Kidney glomerular epithelial cell (primary cell): Measurements from ENCODE around the gene S100A9.
"Not testable (repeated sequence)": the region's sequence is repeated elsewhere in the genome, so short reads cannot be mapped to it uniquely, and the experiment has no call there.

Source experiments
- DNase-seq: peaks from one replicate; lab custom pipeline; 2025; lab: John Stamatoyannopoulos, UW

S100A9 gene

DNA sequence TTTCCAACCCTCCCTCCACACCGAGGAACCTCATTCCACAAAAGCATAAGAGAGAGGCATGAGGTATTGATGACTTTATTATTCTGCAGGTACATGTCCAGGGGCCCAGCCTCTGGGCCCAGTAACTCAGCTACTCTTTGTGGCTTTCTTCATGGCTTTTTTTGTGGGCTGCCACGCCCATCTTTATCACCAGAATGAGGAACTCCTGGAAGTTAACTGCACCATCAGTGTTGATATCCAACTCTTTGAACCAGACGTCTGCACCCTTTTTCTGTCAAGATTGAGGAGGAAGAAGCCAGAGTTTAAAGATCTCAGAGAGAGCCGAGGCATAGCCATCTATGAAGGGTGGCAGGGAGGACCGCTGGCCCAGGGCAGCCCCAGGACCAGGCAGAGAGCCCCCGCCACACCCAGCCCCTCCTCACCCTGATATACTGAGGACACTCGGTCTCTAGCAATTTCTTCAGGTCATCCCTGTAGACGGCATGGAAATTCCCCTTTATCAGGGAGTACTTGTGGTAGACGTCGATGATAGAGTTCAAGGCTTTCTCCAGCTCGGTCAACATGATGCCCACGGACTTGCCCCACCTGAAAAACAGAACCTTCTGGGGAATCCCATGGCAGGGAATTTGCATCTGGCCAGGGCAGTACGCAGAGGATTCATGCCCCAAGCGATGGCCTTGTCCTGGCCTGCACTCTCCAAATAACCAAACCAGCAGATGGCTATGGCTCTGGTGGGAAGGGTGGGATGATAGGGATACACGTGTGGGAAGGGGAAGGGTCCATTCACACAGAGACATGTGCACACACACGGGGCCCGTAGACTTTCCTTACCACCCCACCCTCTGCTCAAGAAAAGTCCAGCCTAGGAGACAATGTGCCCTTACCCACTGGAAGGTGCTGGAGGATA is 32.6 kb downstream of the S100A9 start:
- no peak for DNase-seq

DNA sequence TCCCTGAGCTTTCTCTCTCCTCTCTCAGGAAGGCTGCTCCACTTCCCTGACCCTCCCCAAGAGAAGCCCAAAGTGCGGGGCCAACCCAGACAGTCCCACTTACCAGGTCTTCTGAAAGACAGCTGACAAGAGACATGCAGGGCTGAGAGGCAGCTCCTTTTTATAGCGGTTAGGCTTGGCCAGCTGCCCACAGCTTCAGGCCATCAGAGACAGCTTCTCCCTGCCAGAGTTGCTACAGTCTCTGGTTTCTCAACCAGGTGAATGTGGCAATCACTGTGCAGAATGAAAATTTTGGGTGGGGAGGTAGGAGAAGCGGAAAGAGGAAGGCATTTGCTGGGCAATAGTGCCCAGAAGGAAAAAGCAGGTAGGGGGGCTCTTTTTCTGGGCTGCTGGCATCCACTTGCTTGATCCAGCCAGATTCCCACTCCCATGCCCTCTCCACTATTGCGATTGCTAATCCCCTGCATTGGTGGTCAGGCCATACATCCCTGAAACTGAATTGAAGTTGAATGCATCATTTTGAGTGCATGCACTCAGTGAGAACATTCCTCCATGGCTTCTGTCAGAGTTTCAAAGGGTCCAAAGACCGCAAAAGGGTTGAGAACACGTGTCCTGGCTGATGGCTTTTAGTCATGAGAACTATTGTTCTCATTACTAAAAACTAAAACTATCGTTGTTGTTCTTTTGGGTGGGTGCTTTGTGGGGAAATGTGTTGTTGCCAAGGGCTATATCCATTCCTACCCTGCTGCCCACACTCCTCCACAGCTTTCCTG is 33.5 kb downstream of the S100A9 start, which contains the start of gene S100A8:
Gene S100A8, minus strand, starts transcription at position 136 of the 773 bp plus-strand sequence. CDS start 538 bp downstream, outside the sequence.
- DNase-seq = no peak

DNA sequence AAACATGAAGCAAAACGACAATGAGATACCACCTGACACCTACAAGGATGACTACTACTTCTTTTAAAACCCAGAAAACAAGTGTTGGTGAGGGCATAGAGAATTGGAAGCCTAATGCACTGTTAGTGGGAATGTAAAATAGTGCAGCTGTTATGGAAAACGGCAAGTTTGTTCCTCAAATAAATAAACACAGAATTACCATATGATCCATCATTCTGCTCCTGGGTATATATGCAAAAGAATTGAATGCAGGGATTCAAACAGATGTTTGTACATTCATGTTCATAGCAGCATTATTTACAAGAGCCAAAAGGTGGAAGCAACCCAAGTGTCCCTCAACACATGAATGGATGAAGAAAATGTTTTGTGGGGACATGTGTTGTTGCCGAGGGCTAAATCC is 34.6 kb downstream of the S100A9 start:
- DNase-seq = no peak

DNA sequence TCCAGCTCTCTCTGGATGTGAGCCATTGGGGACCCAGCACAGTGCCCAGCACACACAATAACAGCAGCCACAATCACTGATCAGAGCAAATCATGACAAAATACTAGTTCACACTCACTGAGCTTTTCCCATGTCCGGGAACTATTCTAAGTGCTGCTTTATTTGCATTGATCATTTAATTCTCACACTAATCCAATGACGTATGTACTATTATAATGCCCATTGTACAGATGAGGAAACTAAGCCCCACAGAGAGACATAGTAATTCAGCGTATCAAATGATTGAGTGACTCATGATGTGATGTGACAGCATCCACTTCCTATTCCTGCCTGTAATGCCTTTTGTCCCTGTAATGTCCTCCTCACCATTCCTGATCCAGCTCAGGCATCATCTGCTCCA is 35.2 kb downstream of the S100A9 start:
- DNase-seq = no peak

DNA sequence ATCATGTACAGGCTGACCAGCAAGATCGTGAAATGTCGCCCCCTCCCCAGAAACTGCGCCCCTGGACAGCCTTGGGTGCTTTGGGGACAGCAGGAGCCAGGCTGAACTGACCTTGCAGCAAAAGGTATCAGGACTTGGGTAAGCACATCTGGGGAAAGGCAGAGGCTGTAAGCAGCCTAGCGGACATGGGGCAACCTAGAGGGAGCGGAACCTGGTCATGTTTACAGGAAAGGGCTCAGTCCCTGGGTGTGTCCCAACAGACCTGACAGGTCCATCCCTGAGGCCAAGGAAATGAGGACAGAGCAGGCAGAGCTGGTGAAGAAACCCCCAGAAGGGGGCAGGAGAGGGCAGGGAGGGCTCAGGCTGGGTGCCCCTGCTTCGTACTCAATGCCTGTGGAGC is 36.3 kb downstream of the S100A9 start:
- no peak for DNase-seq

DNA sequence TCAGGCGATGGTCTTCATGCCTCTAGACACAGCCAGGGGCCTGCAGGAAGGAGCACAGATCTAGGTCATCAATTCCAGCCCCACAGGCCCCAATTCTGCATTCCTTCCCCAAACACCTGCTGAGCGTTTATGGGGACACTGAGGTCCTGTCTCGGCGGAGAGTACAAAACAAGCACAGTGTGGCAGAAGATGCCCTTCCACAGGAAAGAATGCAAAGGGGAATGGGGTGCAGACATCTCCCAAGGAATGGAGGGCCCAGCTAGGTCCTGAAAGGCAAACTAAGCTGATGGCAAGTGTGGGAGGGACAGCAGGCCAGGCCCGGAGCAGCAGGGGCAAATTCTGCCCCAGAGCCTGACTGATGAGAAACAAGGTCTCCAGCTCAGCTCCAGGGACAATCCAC is 36.7 kb downstream of the S100A9 start:
- DNase-seq = no peak

DNA sequence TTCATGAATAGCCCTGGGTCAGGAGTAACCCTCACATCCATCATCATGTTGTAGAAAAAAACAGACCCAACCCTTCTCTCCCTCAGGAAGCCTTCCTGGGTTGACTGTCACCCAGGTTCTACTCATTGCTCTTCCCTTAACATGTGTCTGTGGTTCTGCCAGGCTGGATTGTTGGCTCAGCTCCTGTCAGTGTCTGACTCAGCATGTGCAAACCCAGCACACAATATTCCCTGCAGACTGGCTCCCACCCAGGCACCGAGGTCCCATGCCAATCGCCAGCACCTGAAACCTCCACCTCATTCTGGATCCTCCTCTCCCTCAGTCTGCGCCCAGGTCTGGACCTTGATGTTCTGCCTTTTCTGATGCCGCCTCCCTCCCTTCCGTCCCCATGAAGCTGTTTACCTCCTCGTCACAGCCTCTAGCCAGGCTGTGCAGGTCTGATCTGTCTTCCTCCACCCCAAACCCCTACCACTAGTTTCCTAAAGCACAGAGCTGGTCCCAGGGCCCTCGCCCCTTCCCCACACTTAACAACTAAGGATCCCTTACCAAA is 37.6 kb downstream of the S100A9 start:
- DNase-seq = no peak

DNA sequence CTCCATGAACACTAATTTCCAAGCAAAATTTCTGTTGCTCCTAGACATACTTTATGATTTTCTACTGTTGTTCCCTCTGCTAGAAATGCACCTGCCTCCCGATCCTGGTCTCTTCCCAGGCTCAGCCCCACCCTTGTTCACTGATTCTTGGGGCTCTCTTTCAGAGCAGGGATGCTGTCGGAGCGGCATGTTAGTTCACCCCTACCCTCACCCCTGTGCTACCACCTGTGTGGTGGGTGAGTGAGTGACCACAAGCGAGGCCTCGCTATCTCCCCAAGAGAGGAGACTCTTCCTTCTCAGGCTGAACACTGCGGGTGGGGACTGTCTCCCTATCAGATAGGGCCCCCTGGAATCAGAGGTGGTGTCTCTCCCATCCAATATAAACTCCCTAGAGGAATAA is 38.1 kb downstream of the S100A9 start:
- no peak for DNase-seq

DNA sequence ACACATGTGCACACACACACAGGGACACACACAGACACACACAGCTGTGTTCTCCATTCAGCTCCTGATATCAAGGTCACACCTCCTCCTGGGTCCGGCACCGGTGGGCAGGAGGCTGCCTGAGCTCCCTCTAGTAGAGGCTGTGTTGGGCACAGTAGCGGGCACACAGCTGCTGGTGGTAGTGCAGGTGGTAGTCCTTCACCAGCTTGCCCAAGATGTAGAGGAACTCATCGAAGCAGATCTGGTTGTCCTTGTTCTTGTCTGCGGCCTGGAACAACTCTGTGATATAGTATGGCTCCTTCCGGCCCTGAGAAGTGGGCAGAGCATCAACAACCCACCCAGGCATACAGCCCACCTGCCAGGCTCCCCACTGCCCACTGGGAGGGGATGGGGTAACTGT is 38.8 kb downstream of the S100A9 start:
- no peak for DNase-seq

DNA sequence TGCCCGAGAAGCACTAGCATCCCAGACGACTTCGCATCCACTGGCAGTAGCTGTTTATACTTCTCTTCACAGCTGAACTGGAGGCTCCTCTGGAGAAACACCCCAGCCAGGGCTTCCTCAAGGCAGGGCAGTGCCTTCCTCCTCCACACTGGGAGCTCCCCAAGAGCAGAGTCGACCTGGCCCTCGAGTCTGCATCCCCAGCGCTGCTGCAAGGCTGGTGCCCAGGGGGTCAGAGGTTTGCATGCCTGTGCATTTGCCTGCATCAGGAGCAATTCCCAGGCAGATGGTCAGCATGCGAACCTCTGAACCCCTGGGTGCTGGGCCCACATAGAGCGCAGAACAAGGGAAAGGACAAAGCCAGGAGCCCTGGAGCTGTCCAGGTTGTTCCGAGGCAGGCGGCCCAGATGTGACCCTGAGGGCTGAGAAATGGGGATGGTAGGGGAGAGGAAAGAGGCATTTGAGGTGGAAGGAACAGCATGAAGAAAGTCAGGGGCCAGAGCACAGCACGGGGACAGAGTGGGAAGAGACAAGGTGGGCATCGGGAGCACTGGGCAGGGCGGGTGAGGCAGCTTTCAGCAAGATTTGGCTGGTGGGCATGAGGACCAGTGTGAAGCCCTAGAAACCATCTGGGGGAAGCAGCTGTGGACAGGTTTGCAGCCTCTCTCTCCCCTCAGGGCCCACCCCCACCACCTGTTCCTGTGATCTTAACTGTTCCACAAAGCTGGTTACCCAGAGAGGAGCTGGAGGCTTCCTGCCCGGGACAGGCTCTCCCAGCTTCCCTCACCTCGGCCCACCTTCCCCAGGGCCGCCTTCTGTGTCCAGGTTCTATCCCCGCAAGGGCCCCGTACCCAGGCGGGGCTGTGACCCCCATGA is 39.6 kb downstream of the S100A9 start:
- DNase-seq = no peak

DNA sequence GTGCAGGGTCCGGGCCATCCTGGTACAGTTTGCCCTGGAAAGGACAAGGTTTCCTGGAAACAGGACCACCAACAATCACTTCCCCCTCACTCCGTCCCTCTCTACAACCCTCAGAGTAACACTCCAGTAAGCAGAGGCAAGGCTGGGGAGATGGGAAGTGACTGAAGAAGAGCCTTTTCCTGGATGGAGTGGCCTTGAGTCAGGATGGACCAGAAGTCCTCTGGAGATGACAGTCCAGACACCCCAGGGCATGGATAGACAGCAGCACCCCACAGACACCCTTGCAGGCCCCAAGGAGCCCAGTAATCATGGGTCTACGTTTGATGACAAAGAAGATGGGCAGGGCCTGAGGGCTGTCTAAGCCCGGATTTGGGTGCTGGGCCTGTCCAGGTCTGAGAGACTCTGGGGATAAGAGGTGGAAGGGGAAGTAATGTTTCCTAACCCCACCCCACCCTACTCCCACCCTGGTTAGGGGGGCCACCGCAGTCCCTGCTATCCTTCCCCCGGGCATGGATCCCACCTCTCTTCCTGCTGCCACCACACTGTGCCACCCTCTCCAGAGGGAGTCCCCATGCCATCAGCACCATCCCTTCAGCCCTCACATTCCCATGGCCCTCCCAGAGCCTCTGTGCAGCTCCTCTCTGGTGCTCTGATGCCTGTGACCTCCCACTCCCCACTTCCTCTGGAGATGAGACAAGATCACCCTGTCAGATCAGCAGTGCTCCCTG is 40.4 kb downstream of the S100A9 start:
- DNase-seq = no peak

DNA sequence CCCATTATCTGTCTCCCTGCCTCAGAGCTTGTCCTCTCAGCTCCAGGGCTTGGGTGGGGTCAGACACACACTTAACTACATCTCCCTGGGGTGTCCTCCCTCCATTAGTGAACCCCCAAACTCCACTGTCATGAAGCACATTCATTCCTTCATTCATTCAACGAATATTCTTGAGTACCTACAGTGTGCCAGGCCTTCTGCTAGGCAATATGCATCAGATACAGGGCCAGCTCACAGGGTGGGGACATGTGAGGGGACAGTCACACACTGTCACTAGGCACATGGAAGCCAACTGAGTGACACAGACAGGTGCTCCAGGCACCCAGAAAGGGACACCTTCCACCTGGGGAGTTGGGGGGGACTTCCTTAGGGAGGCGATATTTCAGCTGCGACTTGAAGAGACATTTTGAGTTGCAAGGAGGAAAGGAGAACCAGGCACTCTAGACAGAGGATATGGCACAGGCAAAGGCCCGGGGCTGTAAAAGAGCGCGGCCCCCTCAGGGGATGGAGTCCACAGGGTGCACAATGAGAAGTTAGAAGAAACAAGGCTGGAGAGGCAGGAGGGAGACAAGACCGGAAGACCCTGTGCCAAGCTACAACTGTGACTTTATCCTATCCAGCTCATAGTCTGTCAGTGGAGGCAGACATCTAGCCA is 41.9 kb downstream of the S100A9 start:
- DNase-seq = no peak

DNA sequence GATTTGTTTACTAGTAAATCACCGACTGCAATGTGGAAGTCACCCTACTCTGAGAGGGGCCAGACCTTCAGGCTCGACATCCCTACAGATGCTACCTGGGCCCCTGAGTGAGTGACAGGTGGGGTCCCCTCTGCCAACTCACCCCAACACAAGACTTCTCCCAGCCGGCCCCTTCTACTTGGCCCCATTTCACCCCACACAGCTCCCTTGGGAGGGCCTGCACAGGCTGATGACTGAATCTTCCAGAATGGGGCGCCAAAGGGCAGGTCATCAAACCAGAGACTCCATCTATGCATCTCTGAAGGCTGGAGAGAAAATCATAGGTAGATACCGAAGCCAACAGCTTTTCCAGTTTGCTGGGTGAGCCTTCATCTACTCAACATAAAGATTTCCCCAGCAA is 42.6 kb downstream of the S100A9 start:
- no peak for DNase-seq

DNA sequence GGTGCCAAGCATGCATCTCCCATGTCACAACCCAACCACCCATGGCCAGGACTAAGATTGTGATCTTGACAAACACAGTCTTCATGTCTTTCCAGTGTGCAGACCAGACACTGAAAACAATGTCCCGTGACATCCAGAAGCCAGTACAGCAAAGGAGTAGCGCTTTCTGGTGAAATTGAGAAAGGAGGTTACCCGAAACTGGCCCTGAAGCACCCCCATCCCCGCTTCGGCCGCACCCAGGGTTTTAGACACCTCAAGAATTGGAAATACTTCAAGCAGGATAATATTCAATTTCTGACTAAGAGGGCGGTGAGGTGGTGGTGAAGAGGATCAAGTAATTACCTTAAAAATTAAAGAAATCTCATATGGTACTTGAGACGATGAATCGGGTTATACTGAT is 43.8 kb downstream of the S100A9 start:
- DNase-seq = no peak

DNA sequence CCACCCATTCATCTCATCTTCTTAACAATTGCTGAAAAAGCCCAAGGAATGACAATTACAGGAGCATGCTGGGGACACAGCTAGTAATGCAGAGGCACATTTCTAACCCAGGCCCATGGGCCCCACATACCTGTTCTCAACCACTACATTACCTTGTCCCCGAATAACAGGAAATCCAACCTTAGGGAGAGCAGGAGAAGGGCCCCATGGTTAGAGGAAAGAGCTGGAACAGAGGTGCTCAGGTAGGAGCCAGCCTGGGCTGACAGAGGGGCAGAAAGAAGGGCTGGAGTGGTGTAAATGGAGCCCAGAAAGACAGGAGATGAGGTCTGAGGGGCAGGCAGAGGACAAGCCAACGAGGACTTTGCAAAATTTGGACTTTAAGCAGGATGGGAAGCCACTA is 44.6 kb downstream of the S100A9 start:
- DNase-seq = no peak

DNA sequence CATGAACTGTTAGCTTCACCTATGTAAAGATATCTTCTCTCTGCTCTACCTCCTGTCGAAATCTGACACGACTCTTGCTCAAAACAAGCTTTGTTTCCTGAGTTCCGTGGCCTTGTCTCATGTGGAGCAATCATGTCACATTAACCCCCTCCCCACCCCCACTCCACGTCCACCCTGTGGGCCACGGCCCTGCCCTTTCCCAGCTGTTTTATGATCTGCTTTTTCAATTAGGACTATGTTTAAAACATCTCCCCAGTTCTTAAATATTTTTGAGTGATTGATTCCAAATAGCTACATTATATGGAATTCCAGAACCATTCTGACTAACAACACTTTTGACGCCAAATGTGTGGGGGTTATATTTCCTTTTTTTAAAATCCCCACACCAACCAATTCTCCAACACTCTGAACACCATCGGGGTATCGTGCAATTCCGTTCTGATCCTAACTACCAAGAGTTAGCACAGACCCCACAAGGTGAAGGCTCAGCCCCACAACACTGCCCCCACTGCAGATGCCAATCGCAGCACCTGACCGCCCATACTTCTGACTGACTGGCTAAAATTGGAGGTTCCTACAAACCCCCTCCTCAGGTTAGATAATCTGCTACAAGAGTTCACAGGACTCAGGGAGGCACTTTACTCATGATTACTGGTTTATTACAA is 45.9 kb downstream of the S100A9 start:
- DNase-seq = no peak

DNA sequence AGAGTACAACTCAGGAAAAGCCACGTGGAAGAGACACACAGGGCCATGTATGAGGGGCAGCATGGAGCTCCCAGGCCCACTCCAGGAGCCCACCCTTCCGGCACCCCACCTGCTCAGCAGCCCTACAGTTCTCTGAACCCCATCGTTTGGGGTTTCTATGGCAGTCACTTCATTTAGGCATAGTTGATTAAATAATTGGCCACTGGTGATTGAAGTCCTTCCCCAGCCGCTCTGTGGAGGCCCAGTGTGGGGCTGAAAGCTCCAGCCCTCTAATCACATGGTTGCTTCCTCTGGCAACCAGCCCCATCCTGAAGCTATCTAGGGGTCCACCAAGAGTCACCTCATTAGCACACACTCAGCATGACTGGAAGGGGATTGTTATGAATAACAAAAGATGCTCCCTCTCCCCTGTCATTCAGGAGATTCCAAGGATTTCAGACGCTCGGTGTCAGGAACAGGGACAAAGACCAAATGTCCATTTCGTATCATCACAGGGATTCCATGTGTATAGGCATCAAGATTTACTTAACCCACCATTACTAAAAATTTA is 46.5 kb downstream of the S100A9 start:
- DNase-seq = no peak

DNA sequence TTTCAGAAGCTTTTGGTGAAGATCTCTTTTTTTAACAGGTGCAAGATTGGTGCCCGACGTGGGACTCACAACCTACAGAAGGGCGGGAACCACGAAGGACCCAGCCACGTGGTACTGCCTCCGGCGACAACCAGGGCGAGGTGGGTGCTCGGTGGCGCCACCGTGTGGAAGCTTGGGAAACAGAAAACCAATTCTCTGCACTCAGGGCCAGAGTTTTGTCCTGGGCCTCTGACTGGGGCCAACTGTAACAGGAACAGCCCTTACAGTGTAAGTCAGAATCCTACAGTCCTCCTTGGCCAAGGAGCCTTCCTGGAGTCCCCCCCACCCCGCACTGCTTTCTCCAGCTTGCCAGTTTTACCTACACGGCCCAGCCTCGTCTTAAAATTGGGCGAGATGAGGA is 47.1 kb downstream of the S100A9 start:
- no peak for DNase-seq

DNA sequence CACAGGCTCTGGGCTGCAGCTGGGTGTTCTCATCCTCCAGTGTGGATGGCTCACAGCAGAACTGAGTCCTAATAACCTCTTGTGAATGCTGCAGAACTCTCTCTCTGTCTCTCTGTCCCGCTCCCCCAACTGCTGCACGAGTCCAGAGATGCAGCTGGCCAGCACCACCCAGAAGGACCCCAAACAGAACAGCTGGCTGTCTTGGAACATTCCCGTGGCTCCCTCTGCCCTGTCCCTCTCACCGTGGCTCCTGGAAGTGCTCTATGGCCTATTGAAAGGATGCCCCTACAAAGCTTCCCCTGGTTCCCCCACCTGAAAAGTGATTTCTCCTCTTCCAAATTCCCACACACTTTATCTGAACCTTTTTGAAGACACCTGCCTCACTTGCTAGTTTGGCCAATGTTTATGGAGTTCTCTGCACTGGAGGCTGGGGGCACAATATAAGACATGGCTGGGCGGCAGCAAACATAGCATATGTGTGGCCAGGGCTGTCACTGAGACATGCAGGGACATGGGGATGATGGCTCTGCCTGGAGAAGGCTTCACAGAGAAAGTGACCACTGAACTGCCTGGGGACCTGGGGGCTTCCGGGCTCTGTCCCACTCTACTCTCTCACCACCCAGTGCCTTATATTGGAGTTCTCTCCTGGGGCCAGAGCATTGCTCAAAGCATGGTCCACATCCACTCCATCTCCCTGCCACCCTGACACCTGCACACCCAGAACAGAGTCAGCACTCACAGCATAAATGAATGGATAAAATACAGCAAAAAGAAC is 48.4 kb downstream of the S100A9 start:
- DNase-seq = not testable (repeated sequence)
